NCI-H510A treated with DMSO at 0.1 percent for 48 hours (cell line): ENCODE data around the gene UBR7.
A peak's percentile ranks its signal among the peaks of the same experiment; 100 is the strongest.
"Not testable (repeated sequence)": the region's sequence is repeated elsewhere in the genome, so short reads cannot be mapped to it uniquely, and the experiment has no call there.

Source experiments
- DNase-seq: peaks from one replicate; lab custom pipeline; 2025; lab: John Stamatoyannopoulos, UW

The UBR7 gene

DNA sequence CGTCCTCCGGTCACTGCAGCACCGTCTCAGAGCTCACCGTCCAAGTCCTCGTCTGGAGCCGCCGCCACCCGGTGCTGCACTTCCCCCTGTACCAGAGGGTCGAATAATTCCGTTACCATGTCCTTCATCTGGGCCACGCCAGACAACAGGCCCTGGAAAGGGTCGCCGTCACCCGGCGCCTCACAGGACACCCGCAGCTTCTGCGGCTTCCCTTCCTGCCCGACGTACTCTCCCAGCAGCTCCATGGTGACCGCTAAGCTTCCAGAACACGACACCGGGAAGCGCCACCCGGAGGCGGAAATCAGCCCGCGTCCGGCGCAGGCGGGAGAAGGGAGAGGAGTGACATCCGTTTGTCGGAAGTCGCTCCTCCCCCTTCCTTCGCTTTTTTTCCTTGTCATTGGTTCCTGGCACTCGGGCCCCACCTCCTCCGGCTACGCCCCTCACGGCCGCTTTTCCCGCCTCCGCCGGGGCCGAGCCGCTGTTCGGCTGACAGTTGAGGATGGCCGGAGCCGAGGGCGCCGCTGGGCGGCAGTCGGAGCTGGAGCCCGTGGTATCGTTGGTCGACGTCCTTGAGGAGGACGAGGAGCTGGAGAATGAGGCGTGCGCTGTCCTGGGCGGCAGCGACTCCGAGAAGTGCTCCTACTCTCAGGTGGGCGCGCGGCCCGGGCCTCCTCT is at the start of gene UBR7, which contains the start of gene GON7:
UBR7 (plus strand) TSS at position 464 of the 675 bp plus-strand sequence; CDS start at position 500, 36 bp downstream.
GON7 (minus strand) TSS at position 273 of the 675 bp plus-strand sequence; CDS start at position 245, 28 bp downstream.
- DNase-seq, result peak; percentile 92

- not testable (repeated sequence) for DNase-seq
These were observed 48.7 kb upstream of the UBR7 start for GRCh38 chr14:93158349-93158748.

DNA sequence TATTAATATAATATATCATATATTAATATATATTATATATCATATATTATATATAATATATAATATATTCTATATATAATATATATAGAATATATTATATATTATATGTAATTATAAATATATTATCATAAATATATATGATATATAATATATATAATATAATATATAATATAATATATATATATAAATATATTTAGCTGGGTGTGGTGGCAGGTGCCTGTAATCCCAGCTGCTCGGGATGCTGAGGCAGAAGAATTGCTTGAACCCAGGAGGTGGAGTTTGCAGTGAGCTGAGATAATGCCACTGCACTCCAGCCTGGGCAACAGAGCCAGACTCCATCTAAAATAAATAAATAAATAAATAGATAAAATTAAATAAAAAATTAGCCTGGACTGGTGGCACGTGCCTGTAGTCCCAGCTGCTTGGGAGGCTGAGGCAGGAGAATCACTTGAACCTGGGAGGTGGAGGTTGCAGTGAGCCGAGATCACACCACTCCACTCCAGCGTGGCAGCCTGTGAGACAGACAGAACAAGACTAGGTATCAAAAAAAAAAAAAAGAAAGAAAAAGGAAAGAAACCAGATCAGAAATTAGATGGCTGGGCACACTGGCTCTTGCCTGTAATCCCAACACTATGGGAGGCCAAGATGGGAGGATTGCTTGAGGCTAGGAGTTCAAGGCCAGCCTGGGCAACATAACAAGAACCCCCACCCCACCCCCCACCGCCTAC is 47.3 kb upstream of the UBR7 start:
- DNase-seq, result not testable (repeated sequence)

DNA sequence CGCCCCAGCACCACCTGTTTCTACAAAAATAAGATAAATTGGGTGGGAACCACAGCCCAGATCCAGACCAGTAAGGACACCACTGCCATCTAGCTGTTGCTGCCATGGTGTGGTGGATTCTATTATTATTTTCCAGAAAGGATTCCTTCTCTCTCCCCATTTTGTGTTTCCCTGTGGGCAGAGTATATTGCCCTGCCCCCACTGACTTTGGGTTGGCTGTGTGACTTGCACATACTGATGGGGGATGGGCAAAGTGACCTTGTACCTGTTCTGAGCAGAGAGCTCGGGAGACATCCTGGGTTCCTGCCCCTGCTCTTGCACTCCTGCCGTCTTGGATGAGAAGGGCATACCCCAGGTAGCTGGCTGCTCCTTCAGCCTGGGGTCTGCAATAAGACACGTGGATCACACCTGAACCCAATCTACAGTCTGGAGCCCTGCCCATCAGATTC is 46.7 kb upstream of the UBR7 start:
- DNase-seq, result peak; percentile 10

- DNase-seq, result no peak
These were observed 45.6 kb upstream of the UBR7 start for GRCh38 chr14:93161411-93161940.

- no peak for DNase-seq
These were observed 43.5 kb upstream of the UBR7 start for GRCh38 chr14:93163564-93163963.

- not testable (repeated sequence) for DNase-seq
These were observed 41.5 kb upstream of the UBR7 start for GRCh38 chr14:93165271-93166265.

DNA sequence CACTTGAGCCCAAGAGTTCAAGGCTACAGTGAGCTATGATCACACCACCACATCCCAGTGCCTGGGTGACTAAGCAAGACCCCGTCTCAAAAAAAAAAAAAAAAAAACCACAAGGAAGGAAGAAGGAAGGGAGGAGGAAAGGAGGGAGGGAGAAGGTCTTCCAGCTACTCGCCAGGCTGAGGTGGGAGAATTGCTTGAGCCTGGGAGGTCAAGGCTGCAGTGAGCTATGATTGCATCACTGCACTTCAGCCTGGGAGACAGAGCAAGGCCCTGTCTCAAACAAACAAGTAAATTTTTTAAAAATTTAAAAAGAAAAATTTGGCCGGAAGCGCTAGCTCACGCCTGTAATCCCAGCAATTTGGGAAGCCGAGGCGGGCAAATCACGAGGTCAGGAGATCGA is 38.4 kb upstream of the UBR7 start:
- not testable (repeated sequence) for DNase-seq

DNA sequence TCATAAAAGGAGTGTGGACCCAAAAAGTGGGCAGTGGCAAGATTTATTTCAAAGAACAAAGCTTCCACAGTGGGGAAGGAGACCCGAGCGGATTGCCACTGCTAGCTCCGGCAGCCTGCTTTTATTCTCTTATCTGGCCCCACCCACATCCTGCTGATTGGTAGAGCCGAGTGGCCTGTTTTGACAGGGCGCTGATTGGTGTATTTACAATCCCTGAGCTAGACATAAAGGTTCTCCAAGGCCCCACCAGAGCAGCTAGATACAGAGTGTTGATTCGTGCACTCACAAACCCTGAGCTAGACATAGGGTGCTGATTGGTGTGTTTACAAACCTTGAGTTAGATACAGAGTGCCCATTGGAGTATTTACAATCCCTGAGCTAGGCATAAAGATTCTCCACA is 37.4 kb upstream of the UBR7 start:
- DNase-seq, result not testable (repeated sequence)

DNA sequence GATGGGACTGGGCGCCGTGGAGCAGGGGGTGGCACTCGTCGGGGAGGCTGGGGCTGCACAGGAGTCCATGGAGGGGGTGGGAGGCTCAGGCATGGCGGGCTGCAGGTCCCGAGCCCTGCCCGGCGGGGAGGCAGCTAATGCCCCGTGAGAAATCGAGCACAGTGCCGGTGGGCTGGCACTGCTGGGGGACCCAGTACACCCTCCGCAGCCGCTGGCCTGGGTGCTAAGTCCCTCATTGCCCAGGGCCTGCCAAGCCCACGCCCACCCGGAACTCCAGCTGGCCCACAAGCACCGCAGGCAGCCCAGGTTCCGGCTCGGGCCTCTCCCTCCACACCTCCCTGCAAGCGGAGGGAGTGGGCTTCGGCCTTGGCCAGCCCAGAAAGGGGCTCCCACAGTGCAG is 36.9 kb upstream of the UBR7 start:
- not testable (repeated sequence) for DNase-seq

DNA sequence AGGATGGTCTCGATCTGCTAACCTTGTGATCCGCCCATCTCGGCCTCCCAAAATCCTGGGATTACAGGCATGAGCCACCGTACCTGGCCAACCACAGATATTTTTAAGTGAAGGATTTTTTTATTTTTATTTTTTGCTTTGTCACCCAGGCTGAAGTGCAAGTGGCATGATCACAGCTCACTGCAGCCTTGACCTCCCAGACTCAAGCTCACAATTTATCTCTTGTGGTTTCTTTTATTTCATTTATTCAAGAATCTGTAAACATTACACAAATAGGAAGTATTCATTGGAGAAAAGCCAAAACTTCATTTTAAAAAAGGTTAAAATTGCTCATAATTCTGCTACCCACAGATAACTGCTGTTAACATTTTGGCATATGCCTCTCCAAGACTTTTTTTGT is 35.7 kb upstream of the UBR7 start:
- no peak for DNase-seq

DNA sequence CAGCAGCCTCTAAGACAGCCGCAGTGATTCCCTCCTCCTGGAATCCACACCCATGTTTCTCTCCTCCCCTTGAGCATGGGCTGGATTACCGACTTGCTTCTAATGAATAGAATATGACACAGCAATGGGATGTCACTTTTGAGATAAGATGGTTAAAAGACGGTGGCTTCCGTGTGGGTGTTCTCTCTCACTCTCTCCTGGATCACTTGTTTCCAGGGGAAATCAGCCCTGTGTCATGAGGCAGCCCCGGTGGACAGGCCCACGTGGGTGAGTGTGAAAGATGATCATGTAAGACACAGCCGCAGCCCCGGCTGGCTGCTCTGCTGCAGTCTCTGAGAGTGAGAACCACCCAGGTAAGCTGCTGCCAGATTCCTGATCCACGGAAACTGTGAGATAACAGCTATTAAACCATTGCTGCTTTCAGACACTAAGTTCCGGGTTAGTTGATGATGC is 33.1 kb upstream of the UBR7 start:
- no peak for DNase-seq

- not testable (repeated sequence) for DNase-seq
These were observed 32.3 kb upstream of the UBR7 start for GRCh38 chr14:93174731-93175130.

GRCh38 chr14:93175492-93175891 is 31.6 kb upstream of the UBR7 start:
- no peak for DNase-seq

- no peak for DNase-seq
These were observed 23.3 kb upstream of the UBR7 start for GRCh38 chr14:93183596-93184317.

DNA sequence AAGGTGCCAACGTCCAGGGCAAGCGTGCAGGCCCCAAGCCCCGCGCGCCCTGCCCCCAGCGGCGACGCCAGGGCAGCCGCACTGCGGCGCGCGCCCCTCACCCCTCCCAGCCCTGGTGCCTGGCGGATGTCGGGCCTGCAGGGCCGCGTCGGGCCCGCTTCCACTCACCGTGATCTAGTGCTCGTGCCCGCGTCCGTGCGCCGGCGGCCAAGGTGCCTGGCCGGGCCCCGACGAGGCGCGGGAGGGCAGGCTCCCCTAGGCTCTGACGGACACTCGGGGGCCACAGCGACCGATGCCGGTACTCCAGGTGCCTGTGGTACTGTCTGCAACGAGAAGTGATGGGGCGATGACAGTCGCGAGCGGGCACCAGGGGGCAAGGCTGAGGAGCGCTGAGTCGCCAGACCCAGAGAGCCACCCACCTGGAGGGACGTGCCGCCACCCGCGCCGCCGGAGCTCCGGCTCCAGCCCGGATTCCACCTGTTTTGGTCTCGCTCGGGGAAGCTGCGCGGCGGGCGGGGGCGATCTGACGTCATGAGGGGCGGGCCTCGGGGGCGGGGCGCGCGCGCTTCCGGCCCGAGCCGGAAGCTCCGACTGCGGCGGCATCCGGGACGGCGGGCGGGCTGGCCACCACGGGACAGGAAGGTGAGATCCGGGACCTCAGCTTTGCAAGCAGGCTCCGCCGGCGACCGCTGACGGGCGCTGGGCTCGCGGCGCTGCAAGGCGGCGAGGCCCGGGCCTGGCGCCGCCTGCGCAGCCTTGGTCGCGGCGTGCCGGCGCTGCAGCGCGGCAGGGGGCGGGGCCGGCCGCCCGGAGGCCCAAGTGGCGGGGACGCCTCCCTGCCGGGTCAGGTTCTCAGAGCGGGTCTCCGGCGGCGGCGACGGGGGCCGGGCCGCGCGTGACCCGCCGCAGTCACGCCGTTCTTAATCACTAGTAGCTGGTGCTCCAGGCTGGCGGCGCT is 22.4 kb upstream of the UBR7 start, which contains the start of the genes LYSET and MOAP1:
LYSET (plus strand) TSS at position 927 of the 958 bp plus-strand sequence. CDS start 89 bp downstream, outside the sequence.
MOAP1 (minus strand) TSS at position 507 of the 958 bp plus-strand sequence. CDS start 655 bp downstream, outside the sequence.
- peak; percentile 66 for DNase-seq

DNA sequence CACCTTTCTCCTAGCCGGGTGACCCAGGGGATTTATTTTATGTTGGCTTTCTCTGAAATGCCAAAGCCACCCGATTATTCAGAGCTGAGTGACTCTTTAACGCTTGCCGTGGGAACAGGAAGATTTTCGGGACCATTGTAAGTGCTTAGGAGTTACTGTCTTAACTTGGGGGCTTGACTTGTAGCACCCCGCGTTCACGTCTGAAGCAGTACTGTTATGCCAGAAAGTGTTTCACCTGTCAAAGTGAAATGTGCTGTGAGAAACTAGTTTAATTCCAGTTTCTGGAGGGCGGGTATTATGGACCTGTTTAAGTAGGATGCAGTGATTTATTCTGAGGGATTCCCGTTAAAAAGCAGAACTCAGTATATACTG is 21.7 kb upstream of the UBR7 start:
- DNase-seq, result no peak

DNA sequence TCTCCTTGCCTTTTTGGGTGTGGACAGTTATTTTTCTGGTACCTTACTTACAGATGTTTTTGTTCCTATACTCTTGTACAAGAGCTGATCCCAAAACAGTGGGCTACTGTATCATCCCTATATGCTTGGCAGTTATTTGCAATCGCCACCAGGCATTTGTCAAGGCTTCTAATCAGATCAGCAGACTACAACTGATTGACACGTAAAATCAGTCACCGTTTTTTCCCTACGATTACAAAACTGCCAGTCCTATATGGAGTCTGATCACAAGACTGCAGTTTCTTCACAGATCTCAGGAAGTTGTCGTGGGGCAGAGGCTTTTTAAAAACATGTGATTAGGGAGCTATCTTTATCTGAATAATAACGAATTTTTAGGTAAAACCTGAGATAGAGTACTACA is 20.6 kb upstream of the UBR7 start:
- no peak for DNase-seq

DNA sequence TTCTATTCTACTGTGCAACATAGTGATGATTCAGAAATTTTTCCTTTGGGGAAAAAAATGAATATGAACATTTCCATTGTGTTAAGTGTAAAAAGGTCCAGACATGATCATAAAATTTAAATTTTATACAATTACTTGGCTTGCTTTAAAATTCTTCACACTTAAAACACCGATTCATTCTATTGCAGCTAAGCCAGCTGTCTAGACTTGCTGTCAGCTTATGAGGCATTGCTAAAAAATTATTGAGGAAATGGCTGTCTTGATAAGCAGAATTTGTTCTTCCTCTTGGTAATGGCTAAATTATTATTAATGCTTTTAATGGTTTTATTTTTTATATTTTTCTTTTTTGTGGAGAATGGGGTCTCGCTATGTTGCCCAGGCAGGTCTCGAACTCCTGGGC is 20.1 kb upstream of the UBR7 start:
- DNase-seq, result no peak
